ENCODE data around the gene GPRC5A.

GPRC5A gene

DNA sequence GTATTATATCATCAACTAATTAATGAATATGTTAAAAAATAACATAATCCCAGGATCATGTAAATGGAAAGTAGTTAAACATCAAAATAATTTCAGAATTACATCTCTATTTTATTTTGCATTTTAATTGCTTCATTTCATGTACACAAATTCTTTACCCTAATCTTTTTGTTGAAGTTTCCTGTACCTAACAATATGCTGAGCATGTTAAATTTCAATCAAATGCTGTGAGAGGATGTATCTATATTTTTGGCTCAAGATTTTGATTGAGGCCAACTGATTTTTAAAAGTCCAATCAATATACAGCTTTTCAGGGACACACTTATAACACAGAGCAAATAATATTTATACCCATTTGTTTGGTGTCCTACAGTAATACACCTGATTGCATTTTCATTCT, 54.2 kb downstream of the GPRC5A start:
- DNase-seq = no peak

DNA sequence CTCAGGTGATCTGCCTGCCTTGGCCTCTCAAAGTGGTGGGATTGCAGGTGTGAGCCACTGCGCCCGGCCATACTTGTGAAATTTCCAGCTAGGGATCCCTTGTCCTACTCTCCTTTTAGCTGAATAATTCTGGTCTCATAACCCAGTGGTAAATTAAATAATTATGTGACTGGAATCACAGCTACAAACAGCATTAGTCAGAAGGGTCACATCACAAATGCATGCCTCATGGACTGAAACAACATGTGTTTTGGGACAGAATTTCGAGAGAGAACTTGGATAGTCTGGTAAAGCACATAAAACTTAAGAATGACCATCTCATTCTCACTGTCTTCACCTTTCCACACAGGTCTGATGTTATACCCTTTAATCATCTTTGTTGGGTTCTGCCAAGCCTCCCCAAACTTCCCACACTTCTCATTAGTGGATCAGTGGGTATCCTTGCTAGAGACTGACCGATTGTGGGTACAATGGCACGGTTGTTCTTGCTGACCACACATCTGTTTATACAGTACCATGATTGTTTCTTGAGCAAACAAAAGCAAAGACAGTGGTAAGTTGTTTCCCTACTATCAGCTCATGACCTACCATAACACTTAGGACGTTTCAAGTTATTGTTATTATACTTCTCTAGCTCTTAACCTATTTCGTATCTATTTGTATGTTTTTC, 55.5 kb downstream of the GPRC5A start:
- no peak for DNase-seq

- DNase-seq = no peak
These were observed 56.5 kb downstream of the GPRC5A start for GRCh38 chr12:12947902-12948301.

DNA sequence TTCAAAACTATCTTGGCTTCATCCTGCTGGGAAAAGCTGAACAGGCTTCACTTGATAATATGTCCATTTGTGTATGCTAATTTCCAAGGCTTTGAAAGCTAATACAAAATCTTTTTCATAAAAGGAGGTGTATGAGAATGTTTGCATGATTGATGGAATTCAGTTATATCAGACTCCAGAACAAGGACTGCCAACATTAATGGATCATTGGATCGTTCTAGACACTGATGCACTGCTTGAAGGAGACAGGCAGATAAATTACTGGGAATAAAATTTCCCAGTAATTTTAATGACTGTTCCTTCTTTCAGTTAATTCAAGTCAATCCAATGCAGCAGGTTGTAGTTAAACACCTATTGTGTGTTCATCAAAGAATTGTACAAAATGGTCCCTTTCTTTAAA, 60.1 kb downstream of the GPRC5A start:
- DNase-seq = no peak

DNA sequence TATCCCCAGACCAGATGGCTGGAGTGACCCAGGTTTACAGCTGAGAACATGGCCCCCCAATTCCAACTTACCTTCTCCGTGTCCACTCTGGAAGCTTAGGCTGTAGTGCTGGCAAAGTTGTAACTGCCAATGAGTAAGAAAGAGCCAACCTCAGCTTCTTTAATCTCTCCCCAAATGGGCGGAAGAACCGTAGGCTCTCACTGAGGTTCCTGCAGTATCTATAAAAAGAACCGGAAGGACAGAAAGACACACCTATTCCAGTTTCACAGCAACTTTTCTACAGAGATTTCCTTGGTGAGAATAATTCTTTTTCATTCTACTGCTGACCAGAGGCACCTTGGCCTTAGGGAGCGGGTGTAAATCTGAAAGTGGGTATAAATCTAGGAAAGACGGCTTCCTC, 60.7 kb downstream of the GPRC5A start, which contains the start of gene GPRC5D:
Gene GPRC5D, minus strand, starts transcription at position 135 of the 400 bp plus-strand sequence. CDS start 1,786 bp downstream, outside the sequence.
- DNase-seq = no peak

- no peak for DNase-seq
These were observed 63.0 kb downstream of the GPRC5A start for GRCh38 chr12:12954356-12954755.

GRCh38 chr12:12954878-12955625, 63.7 kb downstream of the GPRC5A start:
- DNase-seq = no peak

- DNase-seq = no peak
These were observed 67.5 kb downstream of the GPRC5A start for GRCh38 chr12:12958886-12959285.

DNA sequence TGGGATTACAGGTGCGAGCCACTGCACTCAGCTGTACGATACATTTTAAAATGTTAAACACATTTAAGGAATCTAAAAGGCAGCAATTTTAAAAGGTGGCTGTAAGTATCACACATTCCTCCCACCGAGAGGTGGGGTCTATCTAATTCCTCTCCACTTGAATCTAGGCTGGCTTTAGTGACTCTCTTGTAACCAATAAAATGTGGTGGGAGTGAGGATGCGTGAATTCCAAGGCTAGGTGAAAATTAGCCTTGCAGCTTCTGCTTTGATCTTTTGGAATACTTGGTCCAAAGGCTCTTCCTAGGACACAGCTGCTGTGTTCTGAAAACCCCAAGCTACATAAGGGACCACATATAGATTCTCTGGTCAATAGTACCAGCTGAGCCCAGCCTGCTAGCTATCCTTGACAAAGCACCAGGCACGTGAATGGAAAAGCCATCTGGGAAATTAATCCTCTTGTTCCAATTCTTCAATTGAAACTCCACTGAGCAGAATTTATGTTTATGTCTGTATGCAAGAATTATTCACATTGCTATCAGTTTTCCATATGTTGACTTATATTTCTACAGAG, 69.4 kb downstream of the GPRC5A start:
- no peak for DNase-seq

DNA sequence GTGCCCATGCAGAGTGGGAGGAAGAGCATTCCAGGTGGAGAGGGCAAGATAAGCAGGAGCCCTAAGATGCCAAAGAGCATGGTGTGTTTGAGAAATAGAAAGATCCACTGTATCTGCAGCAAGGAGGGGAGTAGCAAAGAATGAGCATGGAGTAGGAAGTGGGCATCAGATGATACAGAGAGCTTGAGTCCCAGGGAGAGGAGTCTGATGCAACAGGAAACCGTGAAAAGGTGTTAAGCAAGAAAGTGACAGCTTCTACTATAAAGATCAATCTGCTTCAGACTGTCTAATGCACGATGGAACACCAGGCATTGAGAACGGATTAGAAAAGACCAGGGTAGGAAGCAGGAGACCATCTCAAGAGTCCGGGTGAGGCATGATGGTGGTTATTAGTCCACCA, 72.9 kb downstream of the GPRC5A start:
- peak in 1 of 3 donors; percentile 5 for DNase-seq

DNA sequence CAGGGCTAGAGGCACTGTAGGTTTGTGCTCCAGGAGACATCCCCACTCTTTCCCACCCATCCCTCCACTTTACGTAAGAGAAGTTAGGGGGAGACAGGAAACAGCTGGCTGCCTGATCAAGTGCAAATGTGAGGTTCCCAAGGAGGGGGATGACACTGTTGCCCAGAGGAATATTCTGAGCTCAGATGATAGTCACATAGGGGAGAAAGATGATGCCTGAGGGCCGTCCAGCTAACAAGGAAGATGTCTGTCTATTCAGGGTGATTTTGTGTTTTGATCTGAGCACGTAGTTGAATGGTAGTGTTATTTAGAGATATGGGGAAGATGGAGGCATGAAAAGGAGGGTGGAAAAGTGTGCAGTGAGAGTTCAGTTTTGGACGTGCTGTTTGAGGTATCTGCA, 74.5 kb downstream of the GPRC5A start:
- no peak for DNase-seq

Data from suppressor macrophage treated with lipopolysaccharide for 1 hour (primary cell).